Measurements from ENCODE around the gene TMEM128.

DNA sequence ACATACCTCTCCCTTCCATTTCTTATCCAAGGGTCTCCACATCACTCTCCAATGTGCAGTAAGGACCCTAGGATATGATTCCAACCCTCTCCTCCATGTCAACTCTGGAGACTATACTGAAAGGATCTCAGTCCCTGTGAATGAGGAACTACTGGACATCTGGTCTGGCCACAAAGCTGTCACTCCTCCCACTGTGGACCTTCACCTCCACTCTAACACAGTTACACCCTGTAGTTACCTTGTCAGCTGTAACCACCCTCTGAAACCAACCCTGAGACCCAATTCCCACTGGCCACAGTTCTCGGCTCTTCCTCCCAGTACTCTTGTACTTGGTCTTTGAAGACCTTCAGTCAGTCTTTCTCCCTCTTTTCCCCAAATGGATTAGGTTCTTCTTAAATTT lies 2.9 kb downstream of the TMEM128 start:
- TF ChIP-seq, protein P1, sequence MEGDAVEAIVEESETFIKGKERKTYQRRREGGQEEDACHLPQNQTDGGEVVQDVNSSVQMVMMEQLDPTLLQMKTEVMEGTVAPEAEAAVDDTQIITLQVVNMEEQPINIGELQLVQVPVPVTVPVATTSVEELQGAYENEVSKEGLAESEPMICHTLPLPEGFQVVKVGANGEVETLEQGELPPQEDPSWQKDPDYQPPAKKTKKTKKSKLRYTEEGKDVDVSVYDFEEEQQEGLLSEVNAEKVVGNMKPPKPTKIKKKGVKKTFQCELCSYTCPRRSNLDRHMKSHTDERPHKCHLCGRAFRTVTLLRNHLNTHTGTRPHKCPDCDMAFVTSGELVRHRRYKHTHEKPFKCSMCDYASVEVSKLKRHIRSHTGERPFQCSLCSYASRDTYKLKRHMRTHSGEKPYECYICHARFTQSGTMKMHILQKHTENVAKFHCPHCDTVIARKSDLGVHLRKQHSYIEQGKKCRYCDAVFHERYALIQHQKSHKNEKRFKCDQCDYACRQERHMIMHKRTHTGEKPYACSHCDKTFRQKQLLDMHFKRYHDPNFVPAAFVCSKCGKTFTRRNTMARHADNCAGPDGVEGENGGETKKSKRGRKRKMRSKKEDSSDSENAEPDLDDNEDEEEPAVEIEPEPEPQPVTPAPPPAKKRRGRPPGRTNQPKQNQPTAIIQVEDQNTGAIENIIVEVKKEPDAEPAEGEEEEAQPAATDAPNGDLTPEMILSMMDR (IDR thresholded peaks at IDR 0.05; ENCODE audit: low read depth, low read length, poor library complexity, severe bottlenecking), result no peak
- no peak for TF ChIP-seq EZH2phosphoT487 (IDR thresholded peaks at IDR 0.05; ENCODE audit: borderline replicate concordance, low read length)
